Panc1 (cell line): ENCODE measurements around the gene SLC46A2. TPM values are rescaled to one million over a fixed set of nuclear protein-coding genes. Genes with fewer than 3 reads are reported as not detected.

ENCODE experiments used
- ATAC-seq: fragments of 200-7000 bp; cut with Tn5 transposase; 2 replicates; pipeline ENCODE4 v1.9.1; 2020; ENCODE audit warnings: mild to moderate bottlenecking, moderate library complexity
- BruUV-seq: library from RNA; stranded (reverse); fragments of 400-500 nt; replicated peaks from 2 replicates; lab custom pipeline; 2021; lab: Mats Ljungman, UMichigan
- CTCF ChIA-PET: fragments of 300-600 bp; sonication (Branson Sonifier 250); formaldehyde crosslinking; loops from one replicate; lab custom pipeline; 2022; ENCODE audit warnings: antibody characterized with exemption; lab: Charles Lee
- POLR2A ChIA-PET: fragments of 300-600 bp; sonication (Branson Sonifier 250); formaldehyde crosslinking; loops from one replicate; lab custom pipeline; 2022; ENCODE audit warnings: antibody characterized with exemption; lab: Charles Lee
- DNase-seq: peaks from one replicate; pipeline ENCODE4 v3.0.0-alpha.2; 2010; ENCODE audit warnings: low read depth, low spot score
- H3K27ac ChIP-seq: 2 replicates; pipeline ENCODE4 v1.5.1; 2011; ENCODE audit warnings: mild to moderate bottlenecking, low read length, inconsistent platforms
- H3K27me3 ChIP-seq: fragments of 200-500 bp; sonication (Bioruptor generic); 2 replicates; pipeline ENCODE4 v1.6.0; 2014; ENCODE audit warnings: low read length, inconsistent platforms; ENCODE audit not compliant: control insufficient read depth, insufficient read depth
- H3K36me3 ChIP-seq: fragments of 200-500 bp; sonication (Bioruptor generic); 2 replicates; pipeline ENCODE4 v1.5.1; 2014; ENCODE audit warnings: inconsistent platforms, mild to moderate bottlenecking, low read length, moderate library complexity; ENCODE audit not compliant: control insufficient read depth, insufficient read depth
- H3K4me1 ChIP-seq: 2 replicates; pipeline ENCODE4 v1.5.1; 2011; ENCODE audit warnings: inconsistent platforms, mild to moderate bottlenecking, low read length, moderate library complexity; ENCODE audit not compliant: control insufficient read depth, insufficient read depth
- H3K4me3 ChIP-seq, 2 experiments: 2 replicates each; pipeline ENCODE4 v1.5.1; 2011 to 2012; ENCODE audit warnings: low read depth in 2 of 2, low read length in 2 of 2, mild to moderate bottlenecking in 2 of 2, inconsistent platforms in 1 of 2, moderate library complexity in 1 of 2
- H3K9me3 ChIP-seq: fragments of 200-500 bp; sonication (Bioruptor generic); 2 replicates; pipeline ENCODE4 v1.5.1; 2014; ENCODE audit warnings: low read depth, mild to moderate bottlenecking, inconsistent platforms, low read length, moderate library complexity; ENCODE audit not compliant: control insufficient read depth, insufficient read depth
- POLR2AphosphoS5 ChIP-seq: IDR thresholded peaks from 2 replicates; pipeline ENCODE4 v1.6.1; 2012; ENCODE audit warnings: mild to moderate bottlenecking, low read depth, low read length, moderate library complexity
- REST ChIP-seq, 2 experiments: IDR thresholded peaks; 2 replicates each; pipeline ENCODE4 v1.6.1; 2011 to 2012; ENCODE audit warnings: low read depth in 2 of 2, control low read depth in 1 of 2, low read length in 1 of 2, mild to moderate bottlenecking in 1 of 2, moderate library complexity in 1 of 2; ENCODE audit not compliant: insufficient read depth in 1 of 2
- SIN3A ChIP-seq: IDR thresholded peaks from 2 replicates; pipeline ENCODE4 v1.6.1; 2012; ENCODE audit warnings: low read depth, mild to moderate bottlenecking, low read length, moderate library complexity, borderline replicate concordance; ENCODE audit not compliant: insufficient read depth
- TCF7L2 ChIP-seq: IDR thresholded peaks from 2 replicates; pipeline ENCODE4 v1.6.1; 2011; ENCODE audit warnings: mild to moderate bottlenecking, low read depth, low read length, inconsistent platforms
- in situ Hi-C: cut with HindIII; loops from 2 replicates; pipeline ENCODE4 v1.10.0; 2016; ENCODE audit warnings: low sequenced_read_pairs, low pct_unique_long_range_greater_than_20kb
- intact Hi-C: fragments of 100-400 bp; cut with micrococcal nuclease; formaldehyde crosslinking; loops from one replicate; pipeline ENCODE4 v1.10.0; 2022; ENCODE audit not compliant: unreplicated experiment
- total RNA-seq: library from RNA; stranded (reverse); gene quantifications from one replicate; pipeline ENCODE4 v1.2.1, GENCODE V29; 2021; ENCODE audit not compliant: unreplicated experiment
- TF ChIP-seq, protein P1 (sequence below): fragments of 450-650 bp; IDR thresholded peaks from 2 replicates; pipeline ENCODE4 v1.5.1; 2017; ENCODE audit warnings: mild to moderate bottlenecking

The SLC46A2 gene
- total RNA-seq, 1 experiment from 2014 or later, result not detected

GRCh38 chr9:112900488-112900887 lies 9.8 kb upstream of the SLC46A2 start:
- TF ChIP-seq, protein P1, sequence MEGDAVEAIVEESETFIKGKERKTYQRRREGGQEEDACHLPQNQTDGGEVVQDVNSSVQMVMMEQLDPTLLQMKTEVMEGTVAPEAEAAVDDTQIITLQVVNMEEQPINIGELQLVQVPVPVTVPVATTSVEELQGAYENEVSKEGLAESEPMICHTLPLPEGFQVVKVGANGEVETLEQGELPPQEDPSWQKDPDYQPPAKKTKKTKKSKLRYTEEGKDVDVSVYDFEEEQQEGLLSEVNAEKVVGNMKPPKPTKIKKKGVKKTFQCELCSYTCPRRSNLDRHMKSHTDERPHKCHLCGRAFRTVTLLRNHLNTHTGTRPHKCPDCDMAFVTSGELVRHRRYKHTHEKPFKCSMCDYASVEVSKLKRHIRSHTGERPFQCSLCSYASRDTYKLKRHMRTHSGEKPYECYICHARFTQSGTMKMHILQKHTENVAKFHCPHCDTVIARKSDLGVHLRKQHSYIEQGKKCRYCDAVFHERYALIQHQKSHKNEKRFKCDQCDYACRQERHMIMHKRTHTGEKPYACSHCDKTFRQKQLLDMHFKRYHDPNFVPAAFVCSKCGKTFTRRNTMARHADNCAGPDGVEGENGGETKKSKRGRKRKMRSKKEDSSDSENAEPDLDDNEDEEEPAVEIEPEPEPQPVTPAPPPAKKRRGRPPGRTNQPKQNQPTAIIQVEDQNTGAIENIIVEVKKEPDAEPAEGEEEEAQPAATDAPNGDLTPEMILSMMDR, result no peak
- TF ChIP-seq SIN3A, result no peak
- no peak for TF ChIP-seq TCF7L2
- no peak for TF ChIP-seq REST (IDR thresholded peaks at IDR 0.05; ENCODE audit: insufficient read depth in 1 of 2, low read depth in 2 of 2, low read length in 1 of 2)
- no peak for TF ChIP-seq POLR2AphosphoS5
- H3K27me3 ChIP-seq, result peaks cover 2% of the 10 kb centered on the region; the same call in 1 of the 2 replicates
- ATAC-seq, result no peak
- H3K27ac ChIP-seq, result no peak overlapping the region
- DNase-seq, result no peak
- intact Hi-C loops, result loop anchor here (5.0 kb wide), 1 partner anchor 58 kb away; no protein-coding TSS in a partner anchor
- CTCF ChIA-PET, result no interaction called here
- no peaks in the 10 kb centered on the region for H3K36me3 ChIP-seq
- no peak overlapping the region for H3K4me3 ChIP-seq
- no TSS peak for BruUV-seq
- H3K9me3 ChIP-seq, result no peaks in the 10 kb centered on the region
- H3K4me1 ChIP-seq, result 0 out of 2 replicates have a peak, but pooled peaks cover 4% of the 10 kb centered on the region
- in situ Hi-C loops, result no loop called here
- POLR2A ChIA-PET, result no interaction called here

DNA sequence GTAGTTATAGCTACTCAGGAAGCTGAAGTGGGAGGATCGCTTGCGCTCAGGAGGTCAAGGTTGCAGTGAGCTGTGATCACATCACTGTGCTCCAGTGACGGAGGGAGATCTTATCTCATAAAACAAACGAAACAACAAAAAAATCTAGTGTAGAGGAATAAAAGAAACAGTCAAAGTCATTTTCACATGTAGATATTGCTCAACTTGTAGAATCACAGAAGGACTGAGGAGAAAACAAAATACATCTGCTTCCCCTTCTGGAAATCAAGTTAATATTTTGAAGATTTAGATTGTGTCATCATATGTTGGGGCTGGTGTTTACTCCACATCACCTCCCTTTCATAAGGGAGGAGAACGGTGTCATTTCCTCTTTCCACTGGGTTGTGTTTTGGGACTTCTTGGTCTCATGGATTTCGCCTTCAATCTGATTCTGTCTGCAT lies 8.2 kb upstream of the SLC46A2 start:
- no peaks in the 10 kb centered on the region for H3K9me3 ChIP-seq
- no peak for DNase-seq
- H3K4me3 ChIP-seq, result no peak overlapping the region
- H3K27ac ChIP-seq, result no peak overlapping the region
- no TSS peak for BruUV-seq
- in situ Hi-C loops (no loop called here), intact Hi-C loops (no loop called here)
- no peak for TF ChIP-seq SIN3A
- TF ChIP-seq POLR2AphosphoS5, result no peak
- no peak for TF ChIP-seq TCF7L2
- H3K4me1 ChIP-seq, result 0 out of 2 replicates have a peak, but pooled peaks cover 4% of the 10 kb centered on the region
- ATAC-seq, result no peak
- ChIA-PET POLR2A (no interaction called here), CTCF (no interaction called here)
- H3K27me3 ChIP-seq, result peaks cover 2% of the 10 kb centered on the region; the same call in 1 of the 2 replicates
- no peaks in the 10 kb centered on the region for H3K36me3 ChIP-seq

- CTCF ChIA-PET, result no interaction called here
- no peak for DNase-seq
- no peaks in the 10 kb centered on the region for H3K9me3 ChIP-seq
Observed at GRCh38 chr9:112896131-112896530, 5.5 kb upstream of the SLC46A2 start.

More at GRCh38 chr9:112896131-112896530, 5.5 kb upstream of the SLC46A2 start:
- H3K4me1 ChIP-seq, result no peaks in the 10 kb centered on the region
- BruUV-seq, result no TSS peak
- ATAC-seq, result no peak
- intact Hi-C loops, result no loop called here
- no peak overlapping the region for H3K27ac ChIP-seq
- no peaks in the 10 kb centered on the region for H3K36me3 ChIP-seq
- peaks cover 2% of the 10 kb centered on the region; the same call in 1 of the 2 replicates for H3K27me3 ChIP-seq
- in situ Hi-C loops, result no loop called here
- POLR2A ChIA-PET, result no interaction called here
- TF ChIP-seq TCF7L2 (no peak), REST (IDR thresholded peaks at IDR 0.05; ENCODE audit: insufficient read depth in 1 of 2, low read depth in 2 of 2, low read length in 1 of 2) (no peak), POLR2AphosphoS5 (no peak), SIN3A (no peak)
- TF ChIP-seq, protein P1, result no peak
- no peak overlapping the region for H3K4me3 ChIP-seq
